GM19043 (cell line): Measurements from ENCODE around the gene DNAJC1.

Source experiments
- ATAC-seq: cut with Tn5 transposase; IDR thresholded peaks from one replicate; pipeline ENCODE4 v1.9.1; 2021; ENCODE audit warnings: low read depth; ENCODE audit not compliant: unreplicated experiment

Gene DNAJC1

DNA sequence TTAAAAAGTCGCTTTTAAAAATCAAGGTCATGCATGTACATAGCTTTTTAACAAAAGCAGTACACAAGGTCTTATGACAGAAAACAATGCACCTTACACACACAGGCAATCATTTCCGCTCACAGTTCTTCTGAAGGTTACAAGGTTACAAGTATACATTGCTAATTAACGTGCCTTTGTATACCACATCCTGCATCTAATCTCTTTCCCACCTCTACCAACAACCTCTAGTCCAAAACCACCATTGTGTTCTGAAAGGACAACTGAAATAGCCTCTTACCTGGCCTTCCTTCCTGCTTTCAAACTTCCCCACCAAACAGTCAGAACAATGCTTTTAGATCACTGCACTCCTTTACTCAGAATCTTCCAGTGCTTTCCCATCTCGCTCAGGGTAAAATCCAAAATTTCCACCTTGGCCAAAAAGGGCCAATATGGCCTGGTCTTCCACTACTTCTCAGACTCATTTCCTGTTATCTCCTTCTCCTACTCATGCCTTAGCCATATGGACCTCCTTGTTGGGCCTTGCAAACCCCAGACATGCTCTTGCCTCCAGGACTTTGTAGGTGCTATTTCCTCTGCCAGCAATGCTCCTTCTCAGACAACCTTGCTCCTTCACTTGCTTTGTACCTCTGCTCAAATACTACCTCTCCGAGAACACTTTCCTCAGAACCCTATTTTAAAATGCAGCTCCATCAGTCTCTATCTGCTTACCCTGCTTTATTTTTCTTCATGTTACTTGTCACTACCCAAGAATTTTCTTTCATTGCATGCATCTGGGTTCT is 205.4 kb downstream of the DNAJC1 start:
- no peak for ATAC-seq

DNA sequence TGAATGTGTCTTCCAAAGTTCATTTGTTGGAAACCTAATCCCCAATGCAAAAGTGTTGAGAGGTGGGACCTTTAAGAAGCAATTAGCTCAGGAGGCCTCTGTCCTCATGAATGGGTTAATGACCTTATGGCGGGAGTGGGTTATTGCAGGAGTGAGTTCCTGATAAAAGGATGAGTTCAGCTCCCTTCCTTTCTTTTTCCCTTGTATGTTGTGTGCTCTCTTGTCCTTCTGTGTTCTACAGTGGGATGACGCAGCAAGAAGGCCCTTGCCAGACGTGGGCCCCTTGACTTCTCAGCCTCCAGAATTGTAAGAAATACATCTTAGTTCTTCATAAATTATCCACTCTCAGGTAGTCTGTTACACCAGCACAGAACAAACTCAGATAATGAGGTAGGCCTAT is 206.0 kb downstream of the DNAJC1 start:
- no peak for ATAC-seq

DNA sequence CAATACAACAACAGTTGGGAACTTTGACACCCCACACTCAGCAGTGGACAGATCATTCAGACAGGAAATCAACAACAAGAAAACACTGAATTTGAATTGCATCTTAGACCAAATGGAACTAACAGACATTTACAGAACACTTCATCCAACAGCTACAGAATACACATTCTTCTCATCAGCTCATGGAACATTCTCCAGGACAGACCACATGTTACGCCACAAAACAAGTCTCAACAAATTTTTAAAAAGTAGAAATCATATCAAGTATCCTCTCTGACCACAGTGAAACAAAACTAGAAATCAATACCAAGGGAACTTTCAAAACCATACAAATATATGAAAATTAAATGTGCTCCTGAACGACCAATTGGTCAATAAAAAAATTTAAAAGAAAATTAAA is 212.3 kb downstream of the DNAJC1 start:
- ATAC-seq = no peak

DNA sequence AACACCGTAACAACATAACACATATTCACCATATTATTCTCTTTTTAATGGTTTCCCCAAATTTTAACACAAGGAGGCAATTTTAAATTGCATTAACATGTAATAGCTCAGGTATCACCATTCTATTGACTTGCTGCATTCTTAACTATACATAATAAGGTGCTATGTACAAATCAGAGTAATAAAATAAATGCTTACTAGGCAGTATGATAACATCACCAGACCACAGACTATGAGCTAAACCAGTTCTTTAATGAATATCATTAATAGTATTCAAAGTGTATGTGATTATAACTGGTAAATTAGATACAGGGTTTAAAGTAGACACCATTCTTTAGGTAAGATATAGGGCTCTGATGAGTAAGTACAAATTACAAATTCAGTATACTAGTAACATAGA is 226.6 kb downstream of the DNAJC1 start:
- no peak for ATAC-seq

DNA sequence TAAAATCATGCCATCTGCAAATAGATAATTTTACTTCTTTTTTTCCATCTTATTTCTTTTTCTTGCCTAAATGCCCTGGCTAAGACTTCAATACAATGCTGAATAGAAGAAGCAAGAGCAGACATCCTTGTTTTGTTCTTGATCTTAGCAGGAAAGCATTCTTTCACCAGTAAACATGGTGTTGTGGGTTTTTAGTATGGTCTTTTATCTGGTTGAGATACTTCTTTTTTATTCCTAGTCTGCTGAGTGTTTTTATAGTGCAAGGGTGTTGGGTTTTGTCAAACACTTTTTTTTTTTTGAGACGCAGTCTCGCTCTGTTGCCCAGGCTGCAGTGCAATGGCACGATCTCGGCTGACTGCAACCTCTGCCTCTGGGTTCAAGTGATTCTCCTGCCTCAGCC is 232.3 kb downstream of the DNAJC1 start:
- ATAC-seq = no peak

DNA sequence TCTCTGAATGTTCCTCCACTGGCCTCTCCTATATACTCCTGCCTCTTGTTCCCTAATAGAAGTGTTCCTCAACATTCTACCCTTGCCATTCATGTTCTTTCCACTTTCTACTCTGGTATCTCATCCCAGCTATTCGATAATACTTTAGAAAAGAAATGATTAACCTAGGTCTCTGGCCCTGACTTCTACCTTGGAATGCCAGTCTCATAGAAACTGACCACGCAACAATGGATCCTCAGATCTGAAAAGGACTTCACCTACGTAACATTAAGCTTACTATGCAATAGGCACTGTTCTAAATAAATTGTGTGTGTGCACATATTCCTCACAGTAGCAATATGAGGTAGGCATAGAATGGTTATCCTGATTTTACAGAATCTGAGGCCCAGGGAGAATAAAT is 234.5 kb downstream of the DNAJC1 start:
- ATAC-seq = no peak

DNA sequence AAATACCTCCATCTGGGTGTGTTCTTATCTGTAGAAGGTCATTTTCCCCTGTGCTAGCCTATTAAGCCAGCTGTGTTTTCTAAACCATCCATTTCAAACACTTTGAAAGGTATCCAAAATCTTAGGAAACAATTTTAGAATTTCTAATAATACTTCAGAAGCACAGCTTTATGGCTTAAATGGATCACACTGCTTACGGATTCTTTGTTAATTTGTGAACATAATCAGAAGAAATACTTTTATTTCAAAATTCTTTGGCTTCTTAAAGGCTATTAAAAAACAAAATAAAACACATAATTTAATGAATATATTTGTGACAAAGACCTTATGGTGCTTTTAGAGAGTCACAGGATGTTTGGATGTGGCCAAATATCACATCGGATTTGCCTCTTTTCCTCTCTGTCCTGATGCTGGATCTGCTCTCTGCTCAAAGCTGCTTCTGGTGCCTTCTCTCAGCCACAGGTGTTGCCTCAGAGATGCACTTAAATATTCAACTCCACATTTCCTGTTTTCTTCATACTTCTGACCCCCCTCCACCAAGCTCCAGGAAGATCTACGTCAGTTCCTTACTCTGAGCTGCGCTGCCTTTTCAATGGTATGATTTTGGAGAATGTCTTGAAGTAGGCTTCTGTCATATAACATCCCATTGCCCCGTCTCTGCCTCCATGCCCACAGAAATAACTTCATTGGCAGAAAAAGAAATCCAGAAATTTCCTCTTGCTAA is 238.9 kb downstream of the DNAJC1 start:
- ATAC-seq = no peak

DNA sequence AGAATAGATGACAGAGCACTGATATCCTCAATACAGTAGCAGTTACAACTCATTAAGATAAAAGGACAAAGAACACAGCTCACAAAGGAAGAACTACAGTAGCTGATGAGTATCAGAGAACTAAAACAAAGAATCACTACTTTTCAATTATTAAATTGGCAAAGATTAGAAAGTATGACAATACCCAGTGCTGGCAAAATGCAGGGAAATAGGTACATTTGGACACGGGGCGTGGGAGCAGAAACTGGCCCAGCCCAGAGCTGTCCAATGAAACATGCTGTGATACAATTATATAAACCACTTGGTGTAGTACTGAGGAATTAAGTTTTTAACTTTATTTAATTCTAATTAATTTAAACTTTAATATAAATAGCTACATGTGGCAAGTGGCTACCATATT is 243.2 kb downstream of the DNAJC1 start:
- no peak for ATAC-seq

DNA sequence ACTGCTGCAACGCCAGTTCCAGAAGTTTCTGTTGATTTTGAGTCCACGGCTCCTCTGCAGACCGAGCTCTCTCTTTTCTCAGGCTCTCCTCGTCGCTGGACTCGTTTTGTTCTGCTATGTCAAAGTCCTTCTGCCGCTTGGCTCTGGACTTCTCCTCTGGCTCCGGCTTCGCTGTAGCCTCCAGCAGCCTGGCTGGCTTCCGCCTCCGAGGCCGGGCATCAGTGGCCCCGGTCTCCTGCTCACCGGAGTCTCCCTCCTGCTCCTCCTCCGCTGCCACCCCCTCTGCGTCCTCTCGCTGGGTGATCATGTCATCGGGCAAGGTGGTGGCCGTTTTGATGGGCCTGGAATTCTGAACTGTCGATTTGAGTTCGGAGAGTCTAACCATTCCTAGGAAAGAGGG is 244.3 kb downstream of the DNAJC1 start:
- no peak for ATAC-seq

DNA sequence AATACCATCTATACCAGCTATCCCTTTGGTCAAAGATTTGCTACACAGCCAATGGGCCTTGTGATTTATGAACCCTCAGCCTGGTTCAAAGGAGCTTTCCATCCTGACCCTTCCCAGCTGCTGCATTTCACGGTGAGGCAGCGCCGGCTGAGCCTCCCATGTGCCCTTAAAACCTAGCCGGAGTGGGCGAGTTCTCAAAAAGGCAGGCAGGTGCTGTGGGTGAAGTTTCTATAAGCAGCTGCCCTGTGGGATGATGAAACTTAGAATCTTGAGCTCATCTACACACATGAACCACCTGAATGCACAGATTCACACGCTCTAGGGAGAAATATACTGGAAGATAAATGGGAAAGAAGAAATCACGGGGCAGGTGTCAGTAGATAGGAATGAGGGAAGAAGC is 244.8 kb downstream of the DNAJC1 start:
- no peak for ATAC-seq

DNA sequence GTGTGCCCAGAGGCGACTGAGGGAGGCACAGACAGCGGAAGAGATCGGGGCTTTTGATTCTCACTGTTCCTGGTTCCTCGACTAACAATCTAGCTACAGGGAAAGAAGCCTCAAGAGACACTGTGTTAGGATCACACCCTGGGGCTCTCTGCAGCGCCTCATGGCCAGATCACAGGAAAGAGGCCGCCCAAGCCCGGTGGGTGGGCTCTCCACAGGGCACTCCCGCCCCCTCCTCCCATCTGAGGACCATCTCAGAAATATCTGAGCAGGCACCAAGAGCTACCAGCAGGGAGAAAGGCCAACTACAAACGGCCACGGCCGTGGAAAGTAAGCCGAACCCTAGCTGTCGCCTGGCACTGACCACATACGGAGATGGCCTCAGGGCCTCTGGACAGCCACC is 245.3 kb downstream of the DNAJC1 start:
- no peak for ATAC-seq

DNA sequence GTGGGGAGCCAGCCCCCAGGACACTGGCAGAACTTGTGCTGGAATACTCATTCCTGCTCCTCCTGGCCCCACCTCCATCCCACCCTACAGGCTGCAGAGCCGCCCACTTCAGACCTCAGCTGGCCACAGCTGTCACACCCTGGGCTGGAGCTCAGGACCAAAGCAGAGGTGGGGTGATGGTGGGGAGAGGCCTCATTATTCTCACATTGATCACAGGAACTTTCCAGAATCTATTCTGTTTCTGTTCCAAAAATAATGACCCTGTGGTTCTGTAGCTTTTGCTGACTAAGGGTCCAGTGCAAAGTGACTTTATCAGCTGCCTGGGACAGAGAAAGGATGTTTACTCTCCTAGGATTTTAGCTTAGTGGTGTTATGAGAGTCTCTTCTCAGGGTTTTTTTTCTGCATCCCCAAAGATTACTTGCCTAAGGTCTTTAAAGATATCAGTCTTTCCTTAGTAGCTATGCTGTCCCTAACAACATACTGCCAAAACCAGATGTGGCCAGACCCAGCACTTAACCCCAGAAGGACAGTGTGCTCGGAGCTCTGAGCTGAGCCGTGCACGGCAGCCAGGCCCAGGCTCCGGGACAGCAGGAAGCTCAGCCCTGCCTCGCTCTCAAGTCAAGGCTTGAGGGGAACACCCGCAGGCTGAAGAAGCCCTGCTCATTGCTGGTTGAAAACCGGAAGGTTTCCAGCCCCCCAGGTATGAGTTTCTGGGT is 246.2 kb downstream of the DNAJC1 start:
- no peak for ATAC-seq

DNA sequence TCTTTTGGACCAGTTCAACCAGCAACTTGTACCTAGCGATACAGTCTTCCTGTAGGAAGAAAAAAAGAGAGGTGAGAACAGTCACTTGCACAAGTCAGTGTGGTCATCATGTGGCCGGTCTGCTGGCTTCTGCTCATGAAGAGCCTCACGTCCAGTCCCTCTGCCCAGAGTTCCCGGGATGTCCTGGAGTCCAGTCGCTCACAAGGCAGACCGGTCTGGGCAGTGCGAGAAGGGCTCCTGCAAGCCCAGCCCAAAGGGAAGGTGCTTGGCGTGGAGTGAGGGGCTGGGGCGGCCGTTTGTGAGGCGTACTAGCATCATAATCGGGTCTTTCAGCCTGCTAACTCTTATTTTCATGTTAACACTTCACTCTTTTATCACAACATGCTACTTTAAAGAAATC is 246.8 kb downstream of the DNAJC1 start:
- ATAC-seq = no peak

DNA sequence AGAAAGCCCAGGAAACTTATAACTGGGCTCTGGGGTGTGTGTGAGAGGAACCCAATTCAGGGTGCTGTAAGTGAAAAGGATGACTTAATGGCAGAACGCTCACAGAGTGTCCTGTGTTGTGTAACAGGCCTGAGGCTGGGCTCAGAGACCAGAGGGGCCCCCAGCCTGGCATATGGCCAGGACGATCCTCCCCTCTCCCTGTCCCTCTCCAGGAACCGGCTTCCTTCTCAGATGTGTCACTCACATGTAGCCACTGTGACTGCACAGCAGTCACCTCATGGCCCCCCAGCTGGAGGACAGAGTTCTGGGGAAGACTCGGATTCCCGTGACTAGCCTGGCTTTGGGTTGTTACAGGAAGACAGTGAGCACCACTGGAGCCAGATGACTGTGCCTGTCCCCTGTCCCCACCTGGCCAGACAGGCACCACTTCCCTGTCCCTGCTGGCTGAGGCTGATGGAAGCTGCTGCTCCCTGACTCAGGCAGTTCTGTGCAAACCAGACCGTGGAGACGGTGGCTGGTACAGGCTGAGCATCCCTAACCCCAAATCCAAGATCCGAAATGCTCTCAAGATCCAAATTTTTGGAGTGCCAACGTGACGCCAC is 249.0 kb downstream of the DNAJC1 start:
- ATAC-seq = no peak

DNA sequence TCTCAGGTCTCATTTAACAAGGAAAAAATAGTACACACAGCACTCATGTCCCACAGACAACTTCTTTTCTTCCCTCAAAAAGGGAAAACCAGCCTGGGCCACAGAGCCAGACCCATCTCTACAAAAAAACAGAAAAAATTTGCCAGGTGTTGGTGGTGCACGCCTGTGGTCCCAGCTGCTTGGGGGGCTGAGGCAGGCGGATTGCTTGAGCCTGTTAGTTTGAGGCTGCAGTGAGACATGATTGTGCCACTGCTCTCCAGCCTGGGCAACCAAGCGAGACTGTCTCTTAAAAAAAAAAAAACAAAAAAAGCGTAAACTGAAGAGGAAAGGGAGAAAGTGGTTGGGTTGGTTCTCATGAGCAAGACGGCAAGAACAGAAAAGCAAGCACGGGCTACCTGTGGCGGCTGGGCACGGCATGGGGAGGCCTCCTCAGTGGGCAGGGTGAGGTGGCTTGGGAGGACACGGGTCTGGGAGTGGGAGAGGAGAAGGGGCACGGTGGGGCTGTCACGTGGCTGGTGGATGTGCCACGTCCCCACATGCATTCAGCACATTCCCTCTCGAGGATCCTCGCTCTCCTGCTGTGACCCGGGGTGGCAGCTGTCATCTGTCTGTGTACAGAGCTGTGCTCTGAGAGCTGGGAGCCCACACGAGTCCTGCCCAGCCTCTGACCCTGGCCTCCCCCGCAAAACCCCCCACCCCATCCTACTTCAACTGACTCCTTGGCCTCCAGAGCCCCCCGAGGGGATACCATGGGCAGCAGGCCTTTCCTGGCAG is 249.8 kb downstream of the DNAJC1 start:
- no peak for ATAC-seq

DNA sequence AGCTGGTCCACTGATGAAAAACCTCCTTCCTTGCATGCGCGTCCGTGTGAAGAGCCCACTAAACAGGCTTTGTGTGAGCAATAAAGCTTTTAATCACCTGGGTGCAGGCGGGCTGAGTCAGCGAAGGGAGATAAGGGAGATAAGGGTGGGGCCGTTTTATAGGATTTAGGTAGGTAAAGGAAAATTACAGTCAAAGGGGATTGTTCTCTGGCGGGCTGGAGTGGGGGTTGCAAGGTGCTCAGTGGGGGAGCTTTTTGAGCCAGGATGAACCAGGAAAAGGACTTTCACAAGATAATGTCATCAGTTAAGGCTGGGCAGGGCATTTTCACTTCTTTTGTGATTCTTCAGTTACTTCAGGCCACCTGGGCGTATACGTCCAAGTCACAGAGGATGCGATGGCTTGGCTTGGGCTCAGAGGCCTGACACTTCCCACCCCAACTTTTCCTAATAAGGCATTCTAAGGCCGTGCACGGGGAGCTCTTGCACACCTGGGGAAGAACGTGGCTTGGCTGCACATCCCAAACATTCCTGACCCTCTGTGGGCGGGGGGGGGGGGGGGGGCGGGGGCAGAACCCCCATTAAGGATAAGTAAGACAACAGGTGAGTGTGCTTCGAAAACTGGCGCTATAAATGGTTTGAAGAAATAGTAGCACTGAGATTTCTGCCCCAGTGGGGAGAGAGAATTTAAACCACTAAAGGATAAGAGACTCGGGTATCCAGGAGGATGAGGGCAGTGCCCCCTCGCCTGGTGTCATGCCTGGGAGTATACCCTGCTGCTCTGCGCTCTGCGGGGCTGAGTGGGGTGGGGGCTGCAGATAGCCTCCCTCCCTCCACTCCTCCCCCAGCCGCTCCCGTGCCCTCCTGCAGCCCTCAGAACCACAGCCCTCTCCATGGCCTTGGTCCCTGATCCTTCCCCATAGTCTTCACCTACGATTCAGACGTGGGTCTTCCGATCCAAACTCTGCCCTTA is 251.9 kb downstream of the DNAJC1 start:
- no peak for ATAC-seq

DNA sequence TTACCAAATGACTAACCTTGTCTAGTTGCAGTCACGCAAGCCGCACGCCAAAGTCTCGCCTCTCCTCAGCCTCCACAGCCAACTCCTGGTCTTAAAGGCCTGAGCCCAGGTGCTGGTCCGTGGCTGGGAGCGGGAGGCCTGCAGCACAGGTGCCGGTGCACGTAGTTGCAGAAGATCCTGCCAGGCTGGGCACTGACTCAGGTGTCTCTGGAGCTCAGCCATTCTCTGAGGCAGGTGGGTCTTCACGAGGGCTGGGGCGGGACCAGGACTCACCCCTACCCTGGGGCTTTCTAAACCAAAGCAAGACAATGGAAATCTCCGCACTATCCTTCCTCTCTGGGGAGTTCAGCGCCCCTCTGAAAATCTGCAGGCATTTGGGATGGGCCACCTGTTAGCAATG is 253.1 kb downstream of the DNAJC1 start:
- no peak for ATAC-seq

DNA sequence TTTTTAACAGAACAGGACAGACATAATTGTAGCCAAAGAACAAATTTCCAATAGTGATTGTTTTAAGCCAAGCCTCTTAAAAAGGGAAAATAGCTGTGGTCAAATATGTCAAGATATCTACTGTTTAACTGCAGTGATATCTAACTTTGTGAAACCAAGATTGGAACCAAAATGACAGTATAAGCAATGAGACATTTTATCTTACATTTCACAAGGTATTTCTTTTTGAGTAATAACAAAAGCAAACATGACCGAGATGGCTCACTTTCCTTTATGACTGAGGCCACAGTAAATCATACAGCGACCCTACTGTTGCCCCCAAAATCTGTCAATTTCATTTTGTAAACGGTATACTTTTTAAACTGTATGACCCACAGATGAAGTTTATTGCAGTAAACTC is 253.7 kb downstream of the DNAJC1 start:
- no peak for ATAC-seq

DNA sequence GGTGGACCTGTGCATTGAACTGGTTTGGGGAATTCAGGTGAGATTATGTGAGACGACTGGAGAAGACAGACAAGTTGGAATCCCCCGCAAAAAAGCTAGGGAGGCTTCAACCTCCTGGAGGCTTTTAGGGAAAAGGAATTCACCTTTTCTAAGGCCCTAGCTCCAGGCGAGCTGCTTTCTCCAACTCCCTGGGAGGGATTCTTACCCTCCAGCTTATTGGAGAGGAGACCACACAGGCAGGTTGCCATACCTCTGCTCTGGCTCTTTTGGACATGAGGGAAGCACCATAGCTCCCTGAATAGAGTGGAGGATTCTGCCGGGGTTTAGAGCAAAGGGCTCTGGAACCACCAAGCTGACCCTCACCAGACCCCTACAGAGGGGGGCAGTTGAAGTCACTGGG is 255.7 kb downstream of the DNAJC1 start:
- ATAC-seq = no peak
